Testis (tissue), 3 donors: ENCODE data around the gene STAT5B. TPM values are rescaled to one million over a fixed set of nuclear protein-coding genes. Genes with fewer than 3 reads are reported as not detected.
A peak's percentile ranks its signal among the peaks of the same experiment; 100 is the strongest.

ENCODE experiments used
- DNase-seq: peaks from one replicate; pipeline ENCODE4 v3.0.0-alpha.2; 2019
- H3K27ac ChIP-seq, 2 donors: fragments of 200-600 bp; sonication (generic); one replicate each; pipeline ENCODE4 v1.5.1; 2019
- H3K27me3 ChIP-seq: fragments of 200-600 bp; sonication (generic); one replicate; pipeline ENCODE4 v1.5.1; 2019
- H3K36me3 ChIP-seq: fragments of 200-600 bp; sonication (generic); one replicate; pipeline ENCODE4 v1.5.1; 2017; ENCODE audit warnings: low read depth; ENCODE audit errors: missing control alignments
- H3K4me1 ChIP-seq: fragments of 200-600 bp; sonication (generic); one replicate; pipeline ENCODE4 v1.5.1; 2019
- H3K4me3 ChIP-seq, 2 donors: fragments of 200-600 bp; sonication (generic); one replicate each; pipeline ENCODE4 v1.5.1; 2017 to 2019
- H3K9me3 ChIP-seq: fragments of 200-600 bp; sonication (generic); one replicate; pipeline ENCODE4 v1.5.1; 2017
- CTCF ChIP-seq, 3 experiments: fragments of 450-650 bp in 2 of 3; fragments of 200-600 bp in 1 of 3; sonication (generic) in 1 of 3; IDR thresholded peaks; one replicate each; pipeline ENCODE4 v1.5.1; 2016 to 2019; ENCODE audit warnings: antibody characterized with exemption in 3 of 3, mild to moderate bottlenecking in 2 of 3, moderate library complexity in 1 of 3
- POLR2A ChIP-seq: fragments of 450-650 bp; IDR thresholded peaks from one replicate; pipeline ENCODE4 v1.6.1; 2017; ENCODE audit warnings: antibody characterized with exemption, mild to moderate bottlenecking, moderate library complexity
- WGBS, 2 donors: methylation state at CpG; one replicate each; pipeline ENCODE4 v1.1.5; 2018; 5-methylcytosine and 5-hydroxymethylcytosine counted together
- intact Hi-C: fragments of 100-400 bp; cut with DNase I; formaldehyde crosslinking; loops from one replicate; pipeline ENCODE4 v1.15.1; 2023; ENCODE audit warnings: low total_unique reads
- polyA plus RNA-seq: library from polyadenylated mRNA; stranded (reverse); fragments of 350-450 nt; fragmentation: Illumina TruSeq; extraction: RNeasy Lipid Tissue Mini Kit (QIAGEN cat#74804); gene quantifications from one replicate; pipeline ENCODE4 v1.2.3, GENCODE V29; 2014; ENCODE audit warnings: low read depth, low replicate concordance; ENCODE audit not compliant: insufficient read depth
- total RNA-seq, 2 donors: library from RNA; depleted of rRNA; stranded (reverse); fragments of >200 nt; gene quantifications; one replicate each; pipeline ENCODE4 v1.2.3, GENCODE V29; 2016

The STAT5B gene
- total and polyA plus RNA-seq, 3 donors from 2014 or later: 65.9 to 81.5 (median 66.0) TPM

GRCh38 chr17:42283241-42284023 is 7.2 kb upstream of the STAT5B start:
- intact Hi-C loops: no loop called here
- DNase-seq: peak; percentile 7
- 82 to 84% methylated on average over 7 of the region's 7 CpGs for WGBS, 2 donors
- Histone ChIP-seq H3K36me3 (no peaks in the 10 kb centered on the region), H3K27ac (no peak overlapping the region), H3K4me1 (peaks cover 12% of the 10 kb centered on the region), H3K9me3 (no peaks in the 10 kb centered on the region), H3K27me3 (no peaks in the 10 kb centered on the region), H3K4me3 (no peak overlapping the region)
- no peak for TF ChIP-seq CTCF (IDR thresholded peaks at IDR 0.05)

- H3K4me1 ChIP-seq: peaks cover 9% of the 10 kb centered on the region
- no peak for TF ChIP-seq POLR2A
- TF ChIP-seq CTCF (IDR thresholded peaks at IDR 0.05): no peak
- no peaks in the 10 kb centered on the region for H3K36me3 ChIP-seq
- H3K27ac ChIP-seq: no peak overlapping the region
- no peak overlapping the region for H3K4me3 ChIP-seq
- no peaks in the 10 kb centered on the region for H3K9me3 ChIP-seq
- no peaks in the 10 kb centered on the region for H3K27me3 ChIP-seq
- WGBS, 2 donors: 92 to 96% methylated on average over 6 of the region's 6 CpGs
- DNase-seq: peak; percentile 3
- intact Hi-C loops: no loop called here
Observed at GRCh38 chr17:42282478-42283080, 6.4 kb upstream of the STAT5B start.

- peak; percentile 13 for DNase-seq
- Histone ChIP-seq H3K27ac (no peak overlapping the region), H3K9me3 (no peaks in the 10 kb centered on the region), H3K27me3 (no peaks in the 10 kb centered on the region), H3K4me3 (no peak overlapping the region), H3K4me1 (peaks cover 11% of the 10 kb centered on the region), H3K36me3 (no peaks in the 10 kb centered on the region)
- 90 to 94% methylated on average over 7 of the region's 7 CpGs for WGBS, 2 donors
- no peak for TF ChIP-seq POLR2A
- no peak for TF ChIP-seq CTCF (IDR thresholded peaks at IDR 0.05)
- intact Hi-C loops: no loop called here
Observed at GRCh38 chr17:42281571-42282096, 5.4 kb upstream of the STAT5B start.

- Histone ChIP-seq H3K27me3 (no peaks in the 10 kb centered on the region), H3K9me3 (no peaks in the 10 kb centered on the region), H3K27ac (no peak overlapping the region), H3K4me1 (peaks cover 11% of the 10 kb centered on the region), H3K36me3 (no peaks in the 10 kb centered on the region), H3K4me3 (no peak overlapping the region)
- intact Hi-C loops: no loop called here
- 91 to 93% methylated on average over 4 of the region's 4 CpGs for WGBS, 2 donors
- peak; percentile 12 for DNase-seq
- TF ChIP-seq CTCF (IDR thresholded peaks at IDR 0.05) (no peak), POLR2A (no peak)
Observed at GRCh38 chr17:42279776-42280630, 3.8 kb upstream of the STAT5B start.
